HG03139 (cell line): Measurements from ENCODE around the gene CPEB2.

Experiments used
- ATAC-seq: cut with Tn5 transposase; IDR thresholded peaks from one replicate; pipeline ENCODE4 v1.9.1; 2021; ENCODE audit not compliant: unreplicated experiment

The CPEB2 gene

GRCh38 chr4:15116509-15117079, 114.3 kb downstream of the CPEB2 start:
- no peak for ATAC-seq

- no peak for ATAC-seq
Observed at GRCh38 chr4:15117270-15117946, 115.1 kb downstream of the CPEB2 start.

GRCh38 chr4:15118292-15118691, 116.0 kb downstream of the CPEB2 start:
- no peak for ATAC-seq
